Mammary epithelial cell (primary cell): ENCODE measurements around the gene CDHR4.

Source experiments
- EZH2 ChIP-seq: IDR thresholded peaks from 2 replicates; pipeline ENCODE4 v1.6.1; 2012; ENCODE audit warnings: low read length, inconsistent platforms, borderline replicate concordance
- TF ChIP-seq, protein P1 (sequence below), 2 donors: IDR thresholded peaks in 1 of 2; conservative IDR thresholded peaks in 1 of 2; 2 replicates each; pipeline ENCODE4 v1.5.1; 2011 to 2012; ENCODE audit warnings: inconsistent platforms in 2 of 2, low read length in 2 of 2, mild to moderate bottlenecking in 2 of 2, control low read depth in 1 of 2, low read depth in 1 of 2; ENCODE audit not compliant: insufficient read depth in 1 of 2; ENCODE audit errors: extremely low read depth in 1 of 2

DNA sequence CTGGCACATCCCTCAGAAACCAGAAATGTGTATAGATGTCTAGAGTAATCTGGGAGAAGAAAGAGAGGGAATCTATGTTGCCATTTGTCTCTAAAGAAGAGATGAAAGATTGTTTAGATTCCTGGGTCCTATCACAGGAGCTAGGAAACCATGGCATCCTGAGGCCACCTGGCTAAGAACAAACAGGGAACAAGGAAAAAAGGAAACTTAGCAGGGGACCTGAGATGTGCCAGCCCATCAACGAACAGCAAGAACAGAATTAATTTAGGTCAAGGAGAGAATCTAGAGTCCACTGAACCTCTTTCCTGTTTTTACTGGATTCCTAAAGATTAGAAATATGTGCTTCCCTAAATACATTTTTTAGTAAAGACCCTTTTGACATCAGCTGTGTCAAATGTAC is 43.6 kb downstream of the CDHR4 start:
- TF ChIP-seq, protein P1, sequence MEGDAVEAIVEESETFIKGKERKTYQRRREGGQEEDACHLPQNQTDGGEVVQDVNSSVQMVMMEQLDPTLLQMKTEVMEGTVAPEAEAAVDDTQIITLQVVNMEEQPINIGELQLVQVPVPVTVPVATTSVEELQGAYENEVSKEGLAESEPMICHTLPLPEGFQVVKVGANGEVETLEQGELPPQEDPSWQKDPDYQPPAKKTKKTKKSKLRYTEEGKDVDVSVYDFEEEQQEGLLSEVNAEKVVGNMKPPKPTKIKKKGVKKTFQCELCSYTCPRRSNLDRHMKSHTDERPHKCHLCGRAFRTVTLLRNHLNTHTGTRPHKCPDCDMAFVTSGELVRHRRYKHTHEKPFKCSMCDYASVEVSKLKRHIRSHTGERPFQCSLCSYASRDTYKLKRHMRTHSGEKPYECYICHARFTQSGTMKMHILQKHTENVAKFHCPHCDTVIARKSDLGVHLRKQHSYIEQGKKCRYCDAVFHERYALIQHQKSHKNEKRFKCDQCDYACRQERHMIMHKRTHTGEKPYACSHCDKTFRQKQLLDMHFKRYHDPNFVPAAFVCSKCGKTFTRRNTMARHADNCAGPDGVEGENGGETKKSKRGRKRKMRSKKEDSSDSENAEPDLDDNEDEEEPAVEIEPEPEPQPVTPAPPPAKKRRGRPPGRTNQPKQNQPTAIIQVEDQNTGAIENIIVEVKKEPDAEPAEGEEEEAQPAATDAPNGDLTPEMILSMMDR (conservative IDR thresholded peaks at IDR 0.05 in 1 of 2, IDR thresholded peaks at IDR 0.05 in 1 of 2; ENCODE audit: extremely low read depth in 1 of 2, insufficient read depth in 1 of 2, low read depth in 1 of 2, low read length in 2 of 2): no peak
- TF ChIP-seq EZH2: no peak
